ENCODE results near the gene CPXM2.

CPXM2 gene

GRCh38 chr10:123778719-123779517 is 112.7 kb downstream of the CPXM2 start:
- in situ Hi-C loops (cut with MboI; ENCODE audit: low sequenced_read_pairs), result no loop called here

GRCh38 chr10:123777881-123778280 is 113.7 kb downstream of the CPXM2 start:
- in situ Hi-C loops (cut with MboI; ENCODE audit: low sequenced_read_pairs), result no loop called here

GRCh38 chr10:123774132-123774742 is 117.4 kb downstream of the CPXM2 start:
- in situ Hi-C loops (cut with MboI; ENCODE audit: low sequenced_read_pairs), result no loop called here

GRCh38 chr10:123772645-123773508 is 118.7 kb downstream of the CPXM2 start:
- in situ Hi-C loops (cut with MboI; ENCODE audit: low sequenced_read_pairs), result no loop called here

GRCh38 chr10:123771877-123772644 is 119.5 kb downstream of the CPXM2 start:
- in situ Hi-C loops (cut with MboI; ENCODE audit: low sequenced_read_pairs), result no loop called here

- in situ Hi-C loops (cut with MboI; ENCODE audit: low sequenced_read_pairs), result no loop called here
Observed at GRCh38 chr10:123769647-123770046, 122.0 kb downstream of the CPXM2 start.

GRCh38 chr10:123766761-123767160 is 124.8 kb downstream of the CPXM2 start:
- in situ Hi-C loops (cut with MboI; ENCODE audit: low sequenced_read_pairs), result no loop called here

- in situ Hi-C loops (cut with MboI; ENCODE audit: low sequenced_read_pairs), result no loop called here
Observed at GRCh38 chr10:123766012-123766411, 125.6 kb downstream of the CPXM2 start.

GRCh38 chr10:123761666-123762230 is 129.9 kb downstream of the CPXM2 start:
- in situ Hi-C loops (cut with MboI; ENCODE audit: low sequenced_read_pairs), result no loop called here

- in situ Hi-C loops (cut with MboI; ENCODE audit: low sequenced_read_pairs), result no loop called here
Observed at GRCh38 chr10:123761038-123761428, 130.6 kb downstream of the CPXM2 start.

- in situ Hi-C loops (cut with MboI; ENCODE audit: low sequenced_read_pairs), result no loop called here
Observed at GRCh38 chr10:123760356-123761037, 131.1 kb downstream of the CPXM2 start.

GRCh38 chr10:123759501-123760031 is 132.0 kb downstream of the CPXM2 start:
- in situ Hi-C loops (cut with MboI; ENCODE audit: low sequenced_read_pairs), result no loop called here

GRCh38 chr10:123759041-123759440 is 132.6 kb downstream of the CPXM2 start:
- in situ Hi-C loops (cut with MboI; ENCODE audit: low sequenced_read_pairs), result no loop called here

GRCh38 chr10:123757853-123758252 is 133.8 kb downstream of the CPXM2 start:
- in situ Hi-C loops (cut with MboI; ENCODE audit: low sequenced_read_pairs), result no loop called here

- in situ Hi-C loops (cut with MboI; ENCODE audit: low sequenced_read_pairs), result no loop called here
Observed at GRCh38 chr10:123755061-123755460, 136.5 kb downstream of the CPXM2 start.

GRCh38 chr10:123754123-123754522 is 137.5 kb downstream of the CPXM2 start:
- in situ Hi-C loops (cut with MboI; ENCODE audit: low sequenced_read_pairs), result no loop called here

- in situ Hi-C loops (cut with MboI; ENCODE audit: low sequenced_read_pairs), result no loop called here
Observed at GRCh38 chr10:123751342-123752134, 140.1 kb downstream of the CPXM2 start.

GRCh38 chr10:123750901-123751300 is 140.7 kb downstream of the CPXM2 start:
- in situ Hi-C loops (cut with MboI; ENCODE audit: low sequenced_read_pairs), result no loop called here

GRCh38 chr10:123748711-123749110 is 142.9 kb downstream of the CPXM2 start:
- in situ Hi-C loops (cut with MboI; ENCODE audit: low sequenced_read_pairs), result no loop called here
